Measurements from ENCODE around the gene CBS.

The CBS gene

GRCh38 chr21:43021756-43022600 is 53.7 kb downstream of the CBS start:
- no peaks in the 10 kb centered on the region for H3K4me1 ChIP-seq (ENCODE audit: insufficient read depth, low read length)
- no peak overlapping the region for H3K4me3 ChIP-seq (ENCODE audit: low read depth in 1 of 2, low read length in 2 of 2)
- DNase-seq (no peak), ATAC-seq (ENCODE audit: insufficient read depth, low read depth) (no peak)
- no peaks in the 10 kb centered on the region for H4K20me1 ChIP-seq (ENCODE audit: insufficient read depth, low read length)
- H3K36me3 ChIP-seq (ENCODE audit: insufficient read depth, low read length), result peaks cover 65% of the 10 kb centered on the region
- no peak overlapping the region for H3K4me2 ChIP-seq (ENCODE audit: insufficient read depth, low read length)
- no peak overlapping the region for H2AFZ ChIP-seq (ENCODE audit: low read depth, low read length)
- H3K27ac ChIP-seq (ENCODE audit: low read length), result no peak overlapping the region
- H3K9me3 ChIP-seq (ENCODE audit: insufficient read depth, low read length, severe bottlenecking), result no peaks in the 10 kb centered on the region
- H3K27me3 ChIP-seq (ENCODE audit: insufficient read depth, low read length, poor library complexity), result no peaks in the 10 kb centered on the region
- H3K9ac ChIP-seq (ENCODE audit: low read depth, low read length), result no peak overlapping the region
- TF ChIP-seq EZH2 (IDR thresholded peaks at IDR 0.05; ENCODE audit: borderline replicate concordance, low read depth, low read length, severe bottlenecking), result no peak
- TF ChIP-seq CTCF (IDR thresholded peaks at IDR 0.05; ENCODE audit: borderline replicate concordance, extremely low read depth, low read length, poor library complexity, severe bottlenecking), result no peak
- H3K79me2 ChIP-seq (ENCODE audit: insufficient read depth, low read length), result no peaks in the 10 kb centered on the region

- ATAC-seq (ENCODE audit: insufficient read depth, low read depth) (no peak), DNase-seq (no peak)
- no peak overlapping the region for H3K4me3 ChIP-seq (ENCODE audit: low read depth in 1 of 2, low read length in 2 of 2)
- H3K27ac ChIP-seq (ENCODE audit: low read length), result no peak overlapping the region
- H3K79me2 ChIP-seq (ENCODE audit: insufficient read depth, low read length), result no peaks in the 10 kb centered on the region
- H3K4me2 ChIP-seq (ENCODE audit: insufficient read depth, low read length), result no peak overlapping the region
- peaks cover 73% of the 10 kb centered on the region for H3K36me3 ChIP-seq (ENCODE audit: insufficient read depth, low read length)
- H3K9me3 ChIP-seq (ENCODE audit: insufficient read depth, low read length, severe bottlenecking), result no peaks in the 10 kb centered on the region
- no peak overlapping the region for H2AFZ ChIP-seq (ENCODE audit: low read depth, low read length)
- TF ChIP-seq CTCF (IDR thresholded peaks at IDR 0.05; ENCODE audit: borderline replicate concordance, extremely low read depth, low read length, poor library complexity, severe bottlenecking), result no peak
- no peak for TF ChIP-seq EZH2 (IDR thresholded peaks at IDR 0.05; ENCODE audit: borderline replicate concordance, low read depth, low read length, severe bottlenecking)
- no peaks in the 10 kb centered on the region for H3K27me3 ChIP-seq (ENCODE audit: insufficient read depth, low read length, poor library complexity)
- no peaks in the 10 kb centered on the region for H4K20me1 ChIP-seq (ENCODE audit: insufficient read depth, low read length)
- no peak overlapping the region for H3K9ac ChIP-seq (ENCODE audit: low read depth, low read length)
- no peaks in the 10 kb centered on the region for H3K4me1 ChIP-seq (ENCODE audit: insufficient read depth, low read length)
These were observed 54.4 kb downstream of the CBS start for GRCh38 chr21:43021191-43021590.

GRCh38 chr21:43020771-43021170 is 54.9 kb downstream of the CBS start:
- Histone ChIP-seq H2AFZ (ENCODE audit: low read depth, low read length) (no peak overlapping the region), H4K20me1 (ENCODE audit: insufficient read depth, low read length) (no peaks in the 10 kb centered on the region), H3K4me3 (ENCODE audit: low read depth in 1 of 2, low read length in 2 of 2) (no peak overlapping the region), H3K9ac (ENCODE audit: low read depth, low read length) (no peak overlapping the region), H3K4me1 (ENCODE audit: insufficient read depth, low read length) (no peaks in the 10 kb centered on the region), H3K4me2 (ENCODE audit: insufficient read depth, low read length) (no peak overlapping the region), H3K27ac (ENCODE audit: low read length) (no peak overlapping the region), H3K9me3 (ENCODE audit: insufficient read depth, low read length, severe bottlenecking) (no peaks in the 10 kb centered on the region), H3K36me3 (ENCODE audit: insufficient read depth, low read length) (peaks cover 77% of the 10 kb centered on the region), H3K27me3 (ENCODE audit: insufficient read depth, low read length, poor library complexity) (no peaks in the 10 kb centered on the region), H3K79me2 (ENCODE audit: insufficient read depth, low read length) (no peaks in the 10 kb centered on the region)
- DNase-seq, result no peak
- no peak for TF ChIP-seq EZH2 (IDR thresholded peaks at IDR 0.05; ENCODE audit: borderline replicate concordance, low read depth, low read length, severe bottlenecking)
- ATAC-seq (ENCODE audit: insufficient read depth, low read depth), result no peak

GRCh38 chr21:43020177-43020576 is 55.5 kb downstream of the CBS start:
- H3K4me3 ChIP-seq (ENCODE audit: low read depth in 1 of 2, low read length in 2 of 2), result no peak overlapping the region
- TF ChIP-seq EZH2 (IDR thresholded peaks at IDR 0.05; ENCODE audit: borderline replicate concordance, low read depth, low read length, severe bottlenecking) (no peak), CTCF (IDR thresholded peaks at IDR 0.05; ENCODE audit: borderline replicate concordance, extremely low read depth, low read length, poor library complexity, severe bottlenecking) (no peak)
- no peaks in the 10 kb centered on the region for H3K79me2 ChIP-seq (ENCODE audit: insufficient read depth, low read length)
- DNase-seq, result no peak
- no peak overlapping the region for H2AFZ ChIP-seq (ENCODE audit: low read depth, low read length)
- no peak overlapping the region for H3K4me2 ChIP-seq (ENCODE audit: insufficient read depth, low read length)
- H3K27me3 ChIP-seq (ENCODE audit: insufficient read depth, low read length, poor library complexity), result no peaks in the 10 kb centered on the region
- H3K27ac ChIP-seq (ENCODE audit: low read length), result no peak overlapping the region
- ATAC-seq (ENCODE audit: insufficient read depth, low read depth), result no peak
- H3K9me3 ChIP-seq (ENCODE audit: insufficient read depth, low read length, severe bottlenecking), result no peaks in the 10 kb centered on the region
- peaks cover 72% of the 10 kb centered on the region for H3K36me3 ChIP-seq (ENCODE audit: insufficient read depth, low read length)
- no peaks in the 10 kb centered on the region for H4K20me1 ChIP-seq (ENCODE audit: insufficient read depth, low read length)
- H3K9ac ChIP-seq (ENCODE audit: low read depth, low read length), result no peak overlapping the region
- H3K4me1 ChIP-seq (ENCODE audit: insufficient read depth, low read length), result no peaks in the 10 kb centered on the region
